NCI-H2107 treated with DMSO at 0.1 percent for 48 hours (cell line): ENCODE measurements around the gene MRPL22.
"Not testable (repeated sequence)": the region's sequence is repeated elsewhere in the genome, so short reads cannot be mapped to it uniquely, and the experiment has no call there.

ENCODE experiments used
- DNase-seq: peaks from one replicate; lab custom pipeline; 2025; ENCODE audit not compliant: unreplicated experiment; lab: John Stamatoyannopoulos, UW

MRPL22 gene

GRCh38 chr5:154940772-154941620 is at the start of gene MRPL22:
MRPL22 (plus strand) TSS chr5:154941073; CDS start chr5:154941111, 38 bp downstream.
- peak; percentile 81 for DNase-seq

- no peak for DNase-seq
Measured at GRCh38 chr5:154892369-154892771, 48.5 kb upstream of the MRPL22 start.

GRCh38 chr5:154893381-154893780 is 47.5 kb upstream of the MRPL22 start:
- no peak for DNase-seq

- no peak for DNase-seq
Measured at GRCh38 chr5:154895606-154896561, 45.0 kb upstream of the MRPL22 start.

DNA sequence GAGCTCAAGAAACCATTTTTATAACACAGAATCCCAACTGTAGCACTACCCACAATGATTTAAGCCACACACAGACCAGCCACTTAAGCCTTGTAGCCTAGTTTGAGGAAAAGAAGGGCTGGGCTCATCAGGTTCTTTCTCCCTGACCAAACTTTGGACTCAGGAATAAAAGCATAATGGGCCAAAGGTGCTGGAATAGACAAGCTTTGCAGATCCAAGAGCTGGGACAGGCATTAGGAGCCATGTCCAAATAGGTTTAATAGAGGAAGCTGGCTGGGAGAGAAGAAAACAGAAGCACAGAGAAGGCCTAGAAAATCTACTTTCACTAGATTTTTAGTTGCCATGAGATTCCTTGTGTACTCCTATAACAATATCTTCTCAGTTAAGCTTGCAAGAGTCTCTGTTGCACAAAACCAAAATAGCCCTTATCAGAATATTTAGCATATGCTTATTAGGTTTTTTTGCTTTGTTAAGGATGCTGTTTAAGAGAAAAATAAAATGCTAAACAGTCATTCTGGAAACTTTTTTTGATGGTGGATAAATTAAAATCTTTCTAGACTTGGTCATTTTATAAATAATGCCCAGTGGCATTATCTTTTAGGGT is 44.2 kb upstream of the MRPL22 start:
- DNase-seq, result no peak

DNA sequence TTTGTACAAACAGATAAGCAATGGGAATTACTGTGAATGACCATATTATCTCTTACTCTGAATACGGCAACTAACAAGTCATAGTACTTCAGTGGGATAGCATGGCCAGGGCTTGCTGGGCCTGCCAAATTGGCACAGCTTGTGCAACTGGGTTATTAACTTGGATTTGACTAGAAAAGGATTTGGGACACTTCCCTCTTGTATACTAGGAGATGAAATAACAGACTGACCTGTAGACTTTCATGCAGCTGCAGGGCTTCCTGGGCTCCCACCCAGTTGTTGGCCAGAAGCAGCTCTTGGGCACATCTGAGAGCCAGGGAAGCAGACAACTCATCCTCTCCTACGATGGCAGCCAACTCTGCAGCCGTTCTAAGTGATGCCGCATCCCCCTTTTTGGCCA is 42.7 kb upstream of the MRPL22 start:
- no peak for DNase-seq

DNA sequence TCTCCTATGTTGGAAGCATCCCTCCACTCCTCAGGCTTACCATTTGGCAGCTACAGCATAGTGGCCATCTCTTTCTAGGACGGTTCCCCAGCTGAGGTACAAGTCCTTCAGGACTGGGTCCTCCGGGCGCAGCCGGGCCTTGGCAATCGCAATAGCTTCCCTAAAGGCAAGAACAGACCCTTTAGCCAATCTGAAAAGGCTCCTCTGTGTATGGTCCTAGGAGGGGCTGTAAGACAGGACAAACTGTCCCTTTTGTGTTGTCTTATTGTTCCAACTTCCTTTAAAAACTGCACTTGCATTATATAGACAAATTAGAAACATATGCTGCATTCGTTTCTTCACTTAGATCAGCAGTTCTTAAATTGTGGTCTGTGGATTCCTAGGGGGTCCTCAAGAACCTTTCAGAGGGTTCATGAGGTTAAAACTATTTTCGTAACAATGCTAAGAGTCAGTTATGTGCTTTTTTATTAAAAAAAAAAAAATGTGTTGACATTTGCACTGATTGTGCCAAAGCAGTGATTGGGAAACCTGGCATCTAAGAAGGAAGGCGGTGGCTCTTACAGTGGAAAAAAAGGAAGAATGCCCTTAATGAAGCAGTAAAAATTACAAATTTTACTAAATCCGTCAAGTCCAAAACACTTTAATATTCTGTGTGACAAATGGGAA is 41.6 kb upstream of the MRPL22 start:
- DNase-seq, result no peak

GRCh38 chr5:154900066-154900465 is 40.8 kb upstream of the MRPL22 start:
- no peak for DNase-seq

GRCh38 chr5:154901276-154901675 is 39.6 kb upstream of the MRPL22 start:
- no peak for DNase-seq

- DNase-seq, result no peak
Measured at GRCh38 chr5:154901913-154902312, 39.0 kb upstream of the MRPL22 start.

GRCh38 chr5:154905601-154906000 is 35.3 kb upstream of the MRPL22 start:
- not testable (repeated sequence) for DNase-seq

GRCh38 chr5:154916874-154917273 is 24.0 kb upstream of the MRPL22 start:
- DNase-seq, result no peak

- no peak for DNase-seq
Measured at GRCh38 chr5:154917757-154918156, 23.1 kb upstream of the MRPL22 start.

- DNase-seq, result no peak
Measured at GRCh38 chr5:154923441-154924430, 17.1 kb upstream of the MRPL22 start.

DNA sequence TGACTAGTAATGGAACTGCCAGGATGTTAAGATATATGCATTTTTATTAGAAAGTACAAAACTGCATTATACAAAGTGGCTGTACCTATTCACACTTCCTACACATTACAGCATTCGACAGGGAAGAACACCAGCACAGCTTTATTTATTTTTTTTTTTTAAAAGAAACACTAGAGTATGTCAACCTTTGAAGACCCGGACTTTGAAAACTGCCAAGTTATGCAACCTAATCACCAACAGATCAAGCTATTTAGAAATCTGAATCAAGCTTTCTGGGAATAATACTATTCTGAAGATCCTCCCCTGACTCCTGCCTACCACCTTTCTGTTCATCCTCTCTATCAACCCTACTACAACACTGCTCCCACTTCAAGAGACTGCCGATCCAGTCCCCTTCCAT is 7.3 kb upstream of the MRPL22 start:
- no peak for DNase-seq

GRCh38 chr5:154934881-154935280 is 6.0 kb upstream of the MRPL22 start:
- no peak for DNase-seq

DNA sequence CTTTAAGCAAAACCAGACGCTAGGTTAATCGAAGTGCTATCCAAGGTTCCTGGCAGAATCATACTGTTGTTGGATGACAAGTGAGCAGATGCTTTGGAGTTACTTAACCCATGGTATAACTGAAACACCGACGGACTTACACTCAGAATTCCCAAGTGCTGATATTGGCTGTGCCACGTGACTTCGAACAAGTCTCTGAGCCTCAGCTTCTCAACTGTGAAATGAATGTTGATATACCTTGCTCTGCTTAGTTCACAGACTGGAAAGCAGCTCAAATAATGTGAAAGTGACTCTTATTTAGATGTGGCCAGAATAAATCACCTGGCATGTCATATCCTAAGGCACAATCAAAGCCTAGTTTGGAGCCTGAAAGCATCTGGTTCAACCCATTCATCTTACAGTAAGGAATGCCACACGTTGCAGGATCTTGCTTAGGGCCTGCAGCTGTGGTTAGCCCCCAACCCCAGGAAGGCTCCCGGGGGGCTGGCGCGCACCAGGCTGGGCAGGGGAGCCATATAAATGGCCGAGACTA is 3.6 kb upstream of the MRPL22 start:
- no peak for DNase-seq

GRCh38 chr5:154937718-154938466 is 3.0 kb upstream of the MRPL22 start, which contains the start of gene GEMIN5:
GEMIN5 (minus strand) TSS chr5:154938211; CDS start chr5:154938133, 78 bp downstream.
- DNase-seq, result peak; percentile 16

DNA sequence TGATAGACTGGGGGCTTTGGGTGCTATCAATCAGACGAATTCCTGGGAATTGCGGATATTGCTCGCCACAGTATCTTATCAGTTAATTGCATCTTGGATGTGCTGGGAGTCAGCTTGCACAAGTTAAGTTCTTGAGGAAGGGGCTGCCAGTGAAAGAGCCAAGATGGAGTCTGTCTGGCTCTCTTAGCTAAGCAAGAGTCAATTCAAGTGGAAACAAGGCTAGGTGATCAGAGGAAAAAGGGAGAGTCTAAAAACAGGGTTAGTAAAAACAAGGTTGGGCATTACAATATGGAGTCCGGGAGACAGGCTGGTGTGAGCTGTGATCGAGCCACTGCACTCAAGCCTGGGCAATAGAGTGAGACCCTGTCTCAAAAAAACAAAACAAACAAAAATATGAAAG is 1.5 kb upstream of the MRPL22 start:
- not testable (repeated sequence) for DNase-seq
